Natural killer cell (primary cell): ENCODE results near the gene PLCB4. TPM values are rescaled to one million over a fixed set of nuclear protein-coding genes. Genes with fewer than 3 reads are reported as not detected.

ENCODE experiments used
- ATAC-seq, 3 donors: fragments of 150-1000 bp in 2 of 3; fragments of 200-7000 bp in 1 of 3; cut with Tn5 transposase; 1 replicate in 1 of 3; 2 replicates in 2 of 3; pipeline ENCODE4 v1.10.0; 2021; ENCODE audit warnings: mild to moderate bottlenecking in 2 of 3, moderate library complexity in 2 of 3
- DNase-seq, 2 donors: peaks; one replicate each; pipeline versions ENCODE4 v3.0.0 to v3.0.0-alpha.2; 2013 to 2021; ENCODE audit warnings: mixed read lengths in 1 of 2
- H3K27ac ChIP-seq: one replicate; pipeline ENCODE4 v1.5.1; 2013; ENCODE audit warnings: mild to moderate bottlenecking, low read length
- H3K27me3 ChIP-seq: one replicate; pipeline ENCODE4 v1.6.1; 2013; ENCODE audit warnings: low read length; ENCODE audit not compliant: control insufficient read depth, insufficient read depth
- H3K36me3 ChIP-seq: one replicate; pipeline ENCODE4 v1.6.1; 2013; ENCODE audit warnings: low read length; ENCODE audit not compliant: control insufficient read depth, insufficient read depth
- H3K4me1 ChIP-seq: one replicate; pipeline ENCODE4 v1.6.1; 2013; ENCODE audit warnings: low read length; ENCODE audit not compliant: control insufficient read depth, insufficient read depth
- H3K4me3 ChIP-seq: one replicate; pipeline ENCODE4 v1.5.1; 2013; ENCODE audit warnings: low read length
- H3K9me3 ChIP-seq: one replicate; pipeline ENCODE4 v1.6.1; 2013; ENCODE audit warnings: low read length; ENCODE audit not compliant: control insufficient read depth, insufficient read depth
- H3K27ac Mint-ChIP-seq, 2 donors: one replicate each; pipeline ENCODE4 v1.8.0; 2022; ENCODE audit warnings: mild to moderate bottlenecking in 2 of 2, mixed read lengths in 2 of 2, moderate library complexity in 1 of 2
- H3K27me3 Mint-ChIP-seq, 2 donors: one replicate each; pipeline ENCODE4 v1.8.0; 2022; ENCODE audit warnings: low read depth in 2 of 2, mixed read lengths in 2 of 2
- H3K36me3 Mint-ChIP-seq: one replicate; pipeline ENCODE4 v1.8.0; 2022; ENCODE audit warnings: mixed read lengths
- H3K4me1 Mint-ChIP-seq, 2 donors: one replicate each; pipeline ENCODE4 v1.8.0; 2022; ENCODE audit warnings: mixed read lengths in 2 of 2
- H3K4me3 Mint-ChIP-seq: one replicate; pipeline ENCODE4 v1.8.0; 2022; ENCODE audit warnings: mild to moderate bottlenecking, moderate library complexity, mixed read lengths
- H3K9me3 Mint-ChIP-seq, 2 donors: one replicate each; pipeline ENCODE4 v1.8.0; 2022; ENCODE audit warnings: mixed read lengths in 2 of 2
- whole genome bisulfite sequencing: methylation state at CpG from one replicate; pipeline ENCODE4 v1.1.7; 2013; ENCODE audit warnings: missing lambda C conversion rate; ENCODE audit not compliant: insufficient coverage; 5-methylcytosine and 5-hydroxymethylcytosine counted together
- intact Hi-C: fragments of 100-400 bp; cut with micrococcal nuclease; formaldehyde crosslinking; loops from one replicate; pipeline ENCODE4 v1.14.2; 2022
- total RNA-seq, 4 donors: library from RNA; stranded (reverse); fragments of 120-200 nt in 1 of 4; gene quantifications; one replicate each; pipeline versions ENCODE4 v1.2.3 to v1.2.4, GENCODE V29; 2013 to 2022
- TF ChIP-seq, protein P1 (sequence below): fragments of 200-600 bp; IDR thresholded peaks from one replicate; pipeline ENCODE4 v1.8.0; 2022; ENCODE audit warnings: antibody characterized with exemption

The PLCB4 gene
- total RNA-seq, 3 donors from 2014 or later (not counting 1 experiment from before 2014, with no cell fraction given) = 0.05 to 0.40 TPM; not detected in 1

DNA sequence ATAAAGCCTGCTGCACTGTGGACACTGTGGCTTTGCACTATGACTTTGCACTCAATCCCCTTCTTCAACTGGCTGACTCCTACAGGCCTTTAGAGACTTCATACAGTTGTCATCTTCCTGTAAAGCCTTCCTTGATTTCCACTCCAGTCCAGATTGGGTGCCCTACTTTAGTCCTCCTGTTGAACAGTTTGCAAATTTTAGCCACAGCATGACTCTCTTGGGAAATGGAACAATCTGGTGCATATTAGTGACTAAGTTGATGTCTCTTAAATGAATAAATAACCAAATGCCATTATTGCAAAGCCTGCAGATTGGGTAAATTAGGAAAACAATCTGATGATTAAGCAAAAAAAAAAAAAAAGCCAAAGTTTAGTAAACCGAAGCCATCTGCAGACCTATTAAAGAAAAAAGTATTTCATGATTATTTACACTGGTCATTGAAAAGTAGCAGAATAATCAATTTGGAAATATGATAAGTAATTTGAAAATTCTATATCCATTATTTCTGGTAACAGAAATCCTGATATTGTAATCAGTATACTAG lies 12.6 kb downstream of the PLCB4 start:
- TF ChIP-seq, protein P1, sequence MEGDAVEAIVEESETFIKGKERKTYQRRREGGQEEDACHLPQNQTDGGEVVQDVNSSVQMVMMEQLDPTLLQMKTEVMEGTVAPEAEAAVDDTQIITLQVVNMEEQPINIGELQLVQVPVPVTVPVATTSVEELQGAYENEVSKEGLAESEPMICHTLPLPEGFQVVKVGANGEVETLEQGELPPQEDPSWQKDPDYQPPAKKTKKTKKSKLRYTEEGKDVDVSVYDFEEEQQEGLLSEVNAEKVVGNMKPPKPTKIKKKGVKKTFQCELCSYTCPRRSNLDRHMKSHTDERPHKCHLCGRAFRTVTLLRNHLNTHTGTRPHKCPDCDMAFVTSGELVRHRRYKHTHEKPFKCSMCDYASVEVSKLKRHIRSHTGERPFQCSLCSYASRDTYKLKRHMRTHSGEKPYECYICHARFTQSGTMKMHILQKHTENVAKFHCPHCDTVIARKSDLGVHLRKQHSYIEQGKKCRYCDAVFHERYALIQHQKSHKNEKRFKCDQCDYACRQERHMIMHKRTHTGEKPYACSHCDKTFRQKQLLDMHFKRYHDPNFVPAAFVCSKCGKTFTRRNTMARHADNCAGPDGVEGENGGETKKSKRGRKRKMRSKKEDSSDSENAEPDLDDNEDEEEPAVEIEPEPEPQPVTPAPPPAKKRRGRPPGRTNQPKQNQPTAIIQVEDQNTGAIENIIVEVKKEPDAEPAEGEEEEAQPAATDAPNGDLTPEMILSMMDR = no peak
- ATAC-seq = no peak
- no peak for DNase-seq
- Mint-ChIP-seq H3K4me1 (no peaks in the 10 kb centered on the region), H3K36me3 (no peaks in the 10 kb centered on the region), H3K27ac (no peak overlapping the region), H3K4me3 (no peak overlapping the region), H3K27me3 (peaks cover 0 to 2% of the 10 kb centered on the region in 2 donors), H3K9me3 (peaks cover 2 to 3% of the 10 kb centered on the region in 2 donors)
- Histone ChIP-seq H3K4me1 (no peaks in the 10 kb centered on the region), H3K27me3 (no peaks in the 10 kb centered on the region), H3K4me3 (no peak overlapping the region), H3K9me3 (no peaks in the 10 kb centered on the region), H3K27ac (no peak overlapping the region), H3K36me3 (no peaks in the 10 kb centered on the region)
- intact Hi-C loops = no loop called here
- WGBS = no CpG with 5 or more reads among the region's 1 CpG

DNA sequence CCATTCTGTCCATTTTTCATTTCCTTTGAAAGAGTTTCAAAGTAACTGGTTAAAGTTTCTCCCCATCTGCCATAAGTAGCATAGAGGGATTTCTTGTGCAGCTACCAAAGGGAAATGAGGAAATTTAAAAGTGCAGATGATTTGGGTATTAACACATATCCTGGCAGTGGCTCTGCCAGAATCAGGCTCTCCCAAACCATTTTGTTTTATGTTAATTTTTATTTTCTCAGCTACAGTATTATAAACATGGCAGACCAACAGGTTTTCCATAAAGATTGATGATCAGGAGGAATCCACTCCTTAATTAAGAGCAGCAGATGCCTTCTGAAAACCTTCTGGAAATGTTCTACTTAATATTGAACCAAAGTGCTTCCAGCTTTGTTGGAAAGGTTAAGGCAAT lies 13.9 kb downstream of the PLCB4 start:
- peaks cover 0 to 2% of the 10 kb centered on the region in 2 donors for H3K27me3 Mint-ChIP-seq
- no peak overlapping the region for H3K27ac ChIP-seq

DNA sequence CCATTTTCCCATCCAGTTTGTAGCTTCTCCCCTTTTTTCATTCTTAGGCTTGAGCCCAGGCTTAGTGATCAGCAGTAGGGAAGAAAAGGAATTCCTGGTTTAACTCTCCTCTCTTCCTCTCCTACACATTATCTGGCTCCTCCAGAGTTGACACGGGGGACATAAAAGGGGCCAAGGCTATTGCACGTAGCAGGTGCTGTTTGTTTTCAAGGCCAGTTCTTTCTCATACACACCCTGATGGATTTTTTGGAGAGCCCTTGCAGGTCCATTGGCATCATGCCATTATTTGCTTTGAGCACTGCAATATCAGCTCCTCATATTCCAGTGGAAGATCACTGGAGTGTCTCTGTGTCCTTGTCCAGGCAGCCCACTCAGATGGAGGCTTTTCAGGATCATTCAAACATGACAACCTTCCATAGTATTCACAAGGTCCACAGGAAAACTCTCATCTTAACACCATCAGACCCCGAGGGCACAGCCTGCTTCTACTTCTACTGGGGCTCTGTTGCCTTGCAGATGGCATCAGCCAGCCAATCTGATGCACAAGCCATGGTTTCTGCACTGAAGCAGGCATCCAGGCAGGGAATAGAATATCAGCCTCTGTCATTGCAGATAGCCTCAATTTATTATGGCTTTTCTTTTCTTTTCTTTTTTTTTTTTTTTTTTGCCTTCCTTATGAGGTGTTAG lies 18.8 kb downstream of the PLCB4 start:
- no peaks in the 10 kb centered on the region for H3K36me3 ChIP-seq
- H3K27me3 Mint-ChIP-seq = no peaks in the 10 kb centered on the region
- H3K4me3 Mint-ChIP-seq = no peak overlapping the region
- no peak for ATAC-seq
- intact Hi-C loops = no loop called here
- H3K4me1 ChIP-seq = no peaks in the 10 kb centered on the region
- no peak overlapping the region for H3K4me3 ChIP-seq
- no peak for DNase-seq
- H3K27ac Mint-ChIP-seq = no peak overlapping the region
- 85% methylated on average over 3 of the region's 3 CpGs for WGBS
- TF ChIP-seq, protein P1 = no peak
- no peak overlapping the region for H3K27ac ChIP-seq
- H3K4me1 Mint-ChIP-seq = no peaks in the 10 kb centered on the region
- H3K9me3 Mint-ChIP-seq = no peaks in the 10 kb centered on the region
- H3K9me3 ChIP-seq = no peaks in the 10 kb centered on the region
- no peaks in the 10 kb centered on the region for H3K36me3 Mint-ChIP-seq
- H3K27me3 ChIP-seq = no peaks in the 10 kb centered on the region

More for the DNA sequence above, 13.9 kb downstream of the PLCB4 start:
- Mint-ChIP-seq H3K4me1 (no peaks in the 10 kb centered on the region), H3K27ac (no peak overlapping the region), H3K36me3 (no peaks in the 10 kb centered on the region), H3K4me3 (no peak overlapping the region), H3K9me3 (peaks cover 2 to 3% of the 10 kb centered on the region in 2 donors)
- DNase-seq (no peak), ATAC-seq (no peak)
- no peaks in the 10 kb centered on the region for H3K27me3 ChIP-seq
- intact Hi-C loops = no loop called here
- H3K4me3 ChIP-seq = no peak overlapping the region
- no peaks in the 10 kb centered on the region for H3K4me1 ChIP-seq
- TF ChIP-seq, protein P1 = no peak
- H3K9me3 ChIP-seq = no peaks in the 10 kb centered on the region
- no peaks in the 10 kb centered on the region for H3K36me3 ChIP-seq

DNA sequence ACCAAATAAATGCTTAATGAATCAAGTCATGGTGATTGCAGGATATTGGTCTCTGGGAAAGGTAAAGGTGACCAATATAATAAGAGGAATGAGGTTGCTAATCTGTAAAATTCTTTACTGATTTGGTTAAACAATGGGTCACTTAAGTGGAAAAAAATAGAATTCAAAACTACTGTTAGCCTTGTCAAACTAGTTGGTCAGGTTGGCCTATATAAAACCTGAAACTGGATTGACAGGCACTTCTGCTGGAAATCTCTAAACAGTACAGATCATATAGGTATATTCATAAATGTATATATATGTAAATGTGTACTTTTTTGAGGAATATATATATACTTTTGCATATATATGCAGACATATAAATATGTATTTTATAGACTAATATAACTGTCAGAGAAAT lies 19.7 kb downstream of the PLCB4 start:
- Mint-ChIP-seq H3K27ac (no peak overlapping the region), H3K4me1 (no peaks in the 10 kb centered on the region), H3K9me3 (no peaks in the 10 kb centered on the region), H3K27me3 (no peaks in the 10 kb centered on the region), H3K36me3 (no peaks in the 10 kb centered on the region), H3K4me3 (no peak overlapping the region)
- DNase-seq (no peak), ATAC-seq (no peak)
- H3K27ac ChIP-seq = no peak overlapping the region
- TF ChIP-seq, protein P1 = no peak
- no peaks in the 10 kb centered on the region for H3K27me3 ChIP-seq
- intact Hi-C loops = no loop called here
- no peaks in the 10 kb centered on the region for H3K9me3 ChIP-seq
- H3K4me3 ChIP-seq = no peak overlapping the region
- H3K36me3 ChIP-seq = no peaks in the 10 kb centered on the region
- no peaks in the 10 kb centered on the region for H3K4me1 ChIP-seq
